GM19395 (cell line): Measurements from ENCODE around the gene IL10RB.

Experiments used
- ATAC-seq: cut with Tn5 transposase; IDR thresholded peaks from one replicate; pipeline ENCODE4 v1.9.1; 2021; ENCODE audit warnings: mild to moderate bottlenecking, moderate library complexity; ENCODE audit not compliant: unreplicated experiment

Gene IL10RB

GRCh38 chr21:33325222-33326067 is 59.3 kb downstream of the IL10RB start:
- peak; percentile 46 for ATAC-seq

GRCh38 chr21:33327326-33327725 is 61.2 kb downstream of the IL10RB start:
- no peak for ATAC-seq

- ATAC-seq, result no peak
Measured at GRCh38 chr21:33327792-33328433, 61.7 kb downstream of the IL10RB start.

GRCh38 chr21:33330726-33331125 is 64.6 kb downstream of the IL10RB start:
- ATAC-seq, result no peak

GRCh38 chr21:33332143-33332542 is 66.0 kb downstream of the IL10RB start:
- peak; percentile 85 for ATAC-seq

- no peak for ATAC-seq
Measured at GRCh38 chr21:33334191-33334590, 68.0 kb downstream of the IL10RB start.

- ATAC-seq, result no peak
Measured at GRCh38 chr21:33334824-33335223, 68.7 kb downstream of the IL10RB start.

GRCh38 chr21:33339135-33339534 is 73.0 kb downstream of the IL10RB start:
- ATAC-seq, result no peak

- ATAC-seq, result no peak
Measured at GRCh38 chr21:33339918-33340317, 73.8 kb downstream of the IL10RB start.

GRCh38 chr21:33345751-33346238 is 79.6 kb downstream of the IL10RB start:
- no peak for ATAC-seq
